Renal cortical epithelial cell (primary cell): ENCODE data around the gene SDK1. TPM values are rescaled to one million over a fixed set of nuclear protein-coding genes. Genes with fewer than 3 reads are reported as not detected.
A peak's percentile ranks its signal among the peaks of the same experiment; 100 is the strongest.

ENCODE experiments used
- DNase-seq: peaks from one replicate; pipeline ENCODE4 v3.0.0-alpha.2; 2011; ENCODE audit warnings: low read depth
- total RNA-seq: library from RNA; depleted of rRNA; stranded (reverse); fragments of >200 nt; gene quantifications from 2 replicates; pipeline ENCODE4 v1.2.3, GENCODE V29; 2014

The SDK1 gene
- total RNA-seq, 1 donor from 2014 or later, result 30.9 TPM

- DNase-seq, result peak; percentile 7
Observed at GRCh38 chr7:4134204-4134603, 833.2 kb downstream of the SDK1 start.

GRCh38 chr7:4134631-4135030 lies 833.6 kb downstream of the SDK1 start:
- peak; percentile 3 for DNase-seq

GRCh38 chr7:4135301-4135700 lies 834.2 kb downstream of the SDK1 start:
- DNase-seq, result no peak

GRCh38 chr7:4136036-4136435 lies 835.0 kb downstream of the SDK1 start:
- DNase-seq, result peak; percentile 57

GRCh38 chr7:4136501-4137110 lies 835.6 kb downstream of the SDK1 start:
- no peak for DNase-seq

GRCh38 chr7:4137552-4137951 lies 836.5 kb downstream of the SDK1 start:
- no peak for DNase-seq

- no peak for DNase-seq
Observed at GRCh38 chr7:4138866-4139265, 837.8 kb downstream of the SDK1 start.

GRCh38 chr7:4139656-4140625 lies 838.9 kb downstream of the SDK1 start:
- DNase-seq, result no peak

GRCh38 chr7:4140933-4141332 lies 839.9 kb downstream of the SDK1 start:
- DNase-seq, result no peak

GRCh38 chr7:4143006-4143405 lies 842.0 kb downstream of the SDK1 start:
- DNase-seq, result no peak

GRCh38 chr7:4143511-4144171 lies 842.6 kb downstream of the SDK1 start:
- no peak for DNase-seq

GRCh38 chr7:4144172-4144701 lies 843.2 kb downstream of the SDK1 start:
- DNase-seq, result no peak

- DNase-seq, result no peak
Observed at GRCh38 chr7:4144811-4145510, 843.9 kb downstream of the SDK1 start.

- no peak for DNase-seq
Observed at GRCh38 chr7:4145576-4145975, 844.5 kb downstream of the SDK1 start.

- no peak for DNase-seq
Observed at GRCh38 chr7:4147926-4148620, 847.0 kb downstream of the SDK1 start.

GRCh38 chr7:4149236-4149635 lies 848.2 kb downstream of the SDK1 start:
- no peak for DNase-seq

- DNase-seq, result no peak
Observed at GRCh38 chr7:4149645-4150044, 848.6 kb downstream of the SDK1 start.

GRCh38 chr7:4150731-4151130 lies 849.7 kb downstream of the SDK1 start:
- DNase-seq, result no peak

- DNase-seq, result no peak
Observed at GRCh38 chr7:4151524-4151923, 850.5 kb downstream of the SDK1 start.

GRCh38 chr7:4151926-4152549 lies 851.0 kb downstream of the SDK1 start:
- DNase-seq, result no peak
